Fibroblast of skin of abdomen (primary cell): Measurements from ENCODE around the gene TCF25. TPM values are rescaled to one million over a fixed set of nuclear protein-coding genes. Genes with fewer than 3 reads are reported as not detected.
"Not testable (repeated sequence)": the region's sequence is repeated elsewhere in the genome, so short reads cannot be mapped to it uniquely, and the experiment has no call there.

Experiments
- DNase-seq: peaks from one replicate; pipeline ENCODE4 v3.0.0-alpha.2; 2013
- polyA plus RNA-seq, 2 experiments: library from polyadenylated mRNA; unstranded; fragments of 120-200 nt; gene quantifications; one replicate each; pipeline ENCODE4 v1.2.1, GENCODE V29; 2013; ENCODE audit not compliant: insufficient read length in 2 of 2

Gene TCF25, protein sequence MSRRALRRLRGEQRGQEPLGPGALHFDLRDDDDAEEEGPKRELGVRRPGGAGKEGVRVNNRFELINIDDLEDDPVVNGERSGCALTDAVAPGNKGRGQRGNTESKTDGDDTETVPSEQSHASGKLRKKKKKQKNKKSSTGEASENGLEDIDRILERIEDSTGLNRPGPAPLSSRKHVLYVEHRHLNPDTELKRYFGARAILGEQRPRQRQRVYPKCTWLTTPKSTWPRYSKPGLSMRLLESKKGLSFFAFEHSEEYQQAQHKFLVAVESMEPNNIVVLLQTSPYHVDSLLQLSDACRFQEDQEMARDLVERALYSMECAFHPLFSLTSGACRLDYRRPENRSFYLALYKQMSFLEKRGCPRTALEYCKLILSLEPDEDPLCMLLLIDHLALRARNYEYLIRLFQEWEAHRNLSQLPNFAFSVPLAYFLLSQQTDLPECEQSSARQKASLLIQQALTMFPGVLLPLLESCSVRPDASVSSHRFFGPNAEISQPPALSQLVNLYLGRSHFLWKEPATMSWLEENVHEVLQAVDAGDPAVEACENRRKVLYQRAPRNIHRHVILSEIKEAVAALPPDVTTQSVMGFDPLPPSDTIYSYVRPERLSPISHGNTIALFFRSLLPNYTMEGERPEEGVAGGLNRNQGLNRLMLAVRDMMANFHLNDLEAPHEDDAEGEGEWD
- polyA plus RNA-seq (2013, experiment 1 of 2; ENCODE audit: insufficient read length), result 153 TPM
- polyA plus RNA-seq (2013, experiment 2 of 2; ENCODE audit: insufficient read length), result 149 TPM

DNA sequence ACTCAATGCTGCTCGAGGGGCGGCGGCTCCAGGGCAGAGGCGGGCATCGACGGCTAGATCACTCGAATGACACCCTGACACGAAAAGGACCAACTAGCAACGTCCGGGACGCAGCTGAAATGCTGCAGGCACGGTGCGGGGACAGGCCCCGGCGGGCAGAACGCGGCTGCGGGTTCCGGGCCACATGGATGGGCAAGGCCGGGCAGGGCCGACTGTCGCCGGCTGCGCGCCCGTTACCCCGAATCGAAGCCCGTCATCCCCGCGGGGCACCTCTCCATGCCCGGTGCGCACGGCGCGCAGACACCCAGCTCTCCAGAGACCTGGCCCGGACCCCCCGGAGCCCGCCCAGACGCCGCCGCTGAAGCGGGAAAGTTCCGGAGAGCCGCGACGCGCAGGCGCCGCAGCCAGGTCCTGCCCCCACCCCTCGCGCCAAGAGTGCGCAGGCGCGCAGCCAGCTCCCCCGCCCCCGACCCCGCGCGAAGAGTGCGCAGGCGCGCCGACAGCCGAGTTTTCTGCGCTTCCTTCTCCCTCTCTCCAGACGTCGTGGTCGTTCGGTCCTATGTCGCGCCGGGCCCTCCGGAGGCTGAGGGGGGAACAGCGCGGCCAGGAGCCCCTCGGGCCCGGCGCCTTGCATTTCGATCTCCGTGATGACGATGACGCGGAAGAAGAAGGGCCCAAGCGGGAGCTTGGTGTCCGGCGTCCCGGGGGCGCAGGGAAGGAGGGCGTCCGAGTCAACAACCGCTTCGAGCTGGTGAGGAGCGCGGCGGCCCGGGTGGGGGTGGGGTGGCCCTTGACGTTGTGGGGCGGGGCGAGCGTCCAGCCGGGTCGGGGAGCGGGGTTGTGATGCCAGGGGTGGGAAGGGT, at the start of gene TCF25:
Gene TCF25, plus strand, starts transcription at position 484 of the 863 bp plus-strand sequence. Its CDS starts 76 bp downstream, at position 560.
- peak; percentile 87 for DNase-seq

DNA sequence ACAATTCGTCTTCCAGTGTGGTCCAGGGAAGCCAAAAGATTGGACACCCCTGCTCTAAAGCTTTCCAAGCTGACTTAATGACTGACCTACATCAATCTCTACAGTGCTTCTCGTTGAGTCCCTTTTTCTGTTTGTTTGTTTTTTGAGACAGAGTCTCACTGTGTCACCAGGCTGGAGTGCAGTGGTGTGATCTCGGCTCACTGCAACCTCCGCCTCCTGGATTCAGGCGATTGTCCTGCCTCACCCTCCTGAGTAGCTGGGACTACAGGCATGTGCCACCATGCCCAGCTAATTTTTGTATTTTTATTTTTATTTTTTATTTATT, 49.6 kb upstream of the TCF25 start:
- DNase-seq, result not testable (repeated sequence)

DNA sequence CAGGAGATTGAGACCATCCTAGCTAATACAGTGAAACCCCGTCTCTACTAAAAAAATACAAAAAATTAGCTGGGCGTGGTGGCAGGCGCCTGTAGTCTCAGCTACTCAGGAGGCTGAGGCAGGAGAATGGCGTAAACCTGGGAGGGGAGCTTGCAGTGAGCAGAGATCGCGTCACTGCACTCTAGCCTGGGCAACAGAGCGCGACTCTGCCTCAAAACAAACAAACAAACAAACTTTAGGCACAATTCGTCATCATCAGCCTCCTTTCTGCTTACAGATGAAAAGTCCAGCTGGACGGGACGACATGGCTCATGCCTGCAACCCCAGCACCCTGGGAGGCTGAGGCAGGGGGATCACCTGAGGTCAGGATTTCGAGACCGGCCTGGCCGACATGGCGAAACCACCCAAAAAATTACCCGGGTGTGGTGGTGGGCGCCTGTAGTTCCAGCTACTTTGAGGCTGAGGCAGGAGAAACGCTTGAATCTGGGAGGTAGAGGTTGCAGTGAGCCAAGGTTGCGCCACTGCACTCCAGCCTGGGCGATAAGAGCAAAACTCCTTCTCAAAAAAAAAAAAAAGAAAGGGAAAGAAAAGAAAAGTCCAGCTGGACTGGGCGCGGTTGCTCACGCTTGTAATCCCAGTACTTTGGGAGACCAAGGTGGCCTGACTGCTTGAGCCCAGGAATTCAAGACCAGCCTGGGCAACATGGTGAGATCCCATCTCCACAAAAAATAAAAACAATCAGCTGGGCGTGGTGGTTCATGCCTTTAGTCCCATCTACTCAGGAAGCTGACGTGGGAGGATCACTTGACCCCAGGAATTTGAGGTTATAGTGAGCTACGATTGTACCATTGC, 46.6 kb upstream of the TCF25 start:
- no peak for DNase-seq

DNA sequence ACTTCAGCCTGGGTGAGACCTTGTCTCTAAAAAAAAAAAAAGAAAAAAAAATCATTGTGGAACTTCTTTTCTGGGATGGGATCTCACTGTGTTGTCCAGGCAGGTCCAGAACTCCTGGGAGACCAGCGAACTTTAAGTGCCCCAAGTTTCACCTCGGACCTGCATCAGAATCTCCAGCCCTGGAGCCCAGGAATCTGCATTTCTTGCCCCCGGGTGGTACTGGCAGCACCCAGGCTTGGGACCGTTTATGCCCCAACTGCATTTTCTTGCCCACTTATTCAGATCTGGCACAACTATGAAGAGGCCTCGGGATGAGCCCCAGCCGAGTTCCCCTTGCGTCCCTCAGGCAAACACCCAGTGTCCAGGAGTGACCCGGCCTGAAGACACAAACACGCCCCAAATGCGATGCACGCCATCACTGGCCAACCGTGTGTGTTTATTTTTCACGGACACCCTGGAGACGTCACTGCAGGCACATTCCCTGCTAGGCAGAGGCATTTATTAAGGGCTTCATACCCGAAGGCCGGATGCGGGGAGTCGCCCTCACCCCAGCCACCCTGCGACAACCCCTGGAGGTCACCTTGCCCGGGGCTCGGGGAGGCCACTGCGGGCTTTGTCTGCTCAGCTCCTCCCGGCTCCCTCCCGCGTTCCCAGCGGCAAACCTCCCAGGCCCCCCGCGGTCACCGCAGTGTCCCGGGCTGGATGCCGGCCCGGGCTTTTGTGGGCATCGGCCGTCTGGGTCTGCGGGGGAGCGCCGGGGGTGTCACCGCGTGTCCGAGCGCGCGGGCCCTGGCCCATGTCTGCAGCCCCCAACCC, 45.8 kb upstream of the TCF25 start:
- peak; percentile 13 for DNase-seq

DNA sequence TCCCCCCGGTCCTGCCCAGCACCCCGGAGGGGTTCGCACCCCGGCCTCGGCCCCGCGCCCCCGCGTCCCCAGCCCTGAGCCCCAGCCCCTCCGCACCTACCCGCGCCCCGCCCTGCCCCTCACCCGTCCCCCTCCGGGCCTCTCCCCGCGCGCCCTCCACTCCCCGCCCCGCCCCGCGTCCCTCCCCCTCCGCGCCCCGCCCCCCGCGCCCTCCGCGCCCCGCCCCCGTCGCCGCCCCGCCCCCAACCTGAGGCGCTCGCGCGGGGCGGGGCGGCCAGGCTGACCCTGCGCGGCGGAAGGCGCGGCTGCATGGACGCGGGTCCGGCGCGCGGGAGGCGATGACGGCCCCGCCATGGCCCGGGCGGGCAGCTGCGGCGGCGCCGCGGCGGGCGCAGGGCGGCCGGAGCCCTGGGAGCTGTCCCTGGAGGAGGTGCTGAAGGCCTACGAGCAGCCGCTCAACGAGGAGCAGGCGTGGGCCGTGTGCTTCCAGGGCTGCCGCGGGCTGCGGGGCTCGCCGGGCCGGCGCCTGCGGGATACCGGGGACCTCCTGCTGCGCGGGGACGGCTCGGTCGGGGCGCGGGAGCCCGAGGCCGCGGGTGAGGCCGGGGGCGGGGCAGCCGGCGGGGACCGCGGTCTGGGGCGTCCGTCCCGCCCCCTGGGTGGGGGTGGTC, 45.1 kb upstream of the TCF25 start, which contains the start of gene SPIRE2:
Gene SPIRE2, plus strand, starts transcription at position 277 of the 671 bp plus-strand sequence. Its CDS starts 76 bp downstream, at position 353.
- peak; percentile 73 for DNase-seq

DNA sequence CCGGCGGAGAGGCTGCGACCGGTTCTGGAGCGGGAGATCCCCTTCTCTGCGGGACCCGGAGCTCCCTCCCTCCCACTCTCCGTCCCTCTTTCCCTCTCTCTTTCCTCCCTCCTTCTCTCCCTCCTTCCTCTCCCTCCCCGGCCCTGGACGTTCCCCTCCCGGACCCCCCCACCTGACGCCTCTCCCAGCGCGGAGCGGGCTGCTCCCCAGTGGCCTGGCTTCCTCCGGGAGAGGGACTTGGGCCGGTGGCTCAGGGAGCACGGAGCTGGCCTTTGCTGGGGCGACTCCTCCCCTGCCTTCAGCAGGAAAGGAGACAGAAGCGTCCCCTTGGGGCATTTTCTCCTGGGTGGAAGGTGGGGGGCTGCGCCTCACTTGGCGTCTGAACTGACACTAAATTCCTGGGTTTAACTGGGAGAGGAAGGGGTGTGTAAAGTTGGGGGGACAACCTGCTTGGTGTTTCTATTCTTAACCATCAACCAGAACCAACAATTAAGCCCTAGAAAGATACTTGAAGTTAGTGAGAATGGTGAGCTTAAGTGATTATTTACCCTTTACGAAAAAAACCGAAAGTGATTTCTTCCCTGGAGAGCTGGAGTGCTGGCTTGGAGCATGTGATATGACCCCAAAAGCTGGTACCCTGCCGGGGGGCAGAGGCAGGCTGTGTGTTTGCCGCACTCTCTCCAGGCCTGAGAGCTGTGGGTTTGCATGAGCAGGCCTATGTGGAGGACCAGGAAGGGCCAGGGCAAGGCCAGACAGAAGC, 44.3 kb upstream of the TCF25 start:
- no peak for DNase-seq

DNA sequence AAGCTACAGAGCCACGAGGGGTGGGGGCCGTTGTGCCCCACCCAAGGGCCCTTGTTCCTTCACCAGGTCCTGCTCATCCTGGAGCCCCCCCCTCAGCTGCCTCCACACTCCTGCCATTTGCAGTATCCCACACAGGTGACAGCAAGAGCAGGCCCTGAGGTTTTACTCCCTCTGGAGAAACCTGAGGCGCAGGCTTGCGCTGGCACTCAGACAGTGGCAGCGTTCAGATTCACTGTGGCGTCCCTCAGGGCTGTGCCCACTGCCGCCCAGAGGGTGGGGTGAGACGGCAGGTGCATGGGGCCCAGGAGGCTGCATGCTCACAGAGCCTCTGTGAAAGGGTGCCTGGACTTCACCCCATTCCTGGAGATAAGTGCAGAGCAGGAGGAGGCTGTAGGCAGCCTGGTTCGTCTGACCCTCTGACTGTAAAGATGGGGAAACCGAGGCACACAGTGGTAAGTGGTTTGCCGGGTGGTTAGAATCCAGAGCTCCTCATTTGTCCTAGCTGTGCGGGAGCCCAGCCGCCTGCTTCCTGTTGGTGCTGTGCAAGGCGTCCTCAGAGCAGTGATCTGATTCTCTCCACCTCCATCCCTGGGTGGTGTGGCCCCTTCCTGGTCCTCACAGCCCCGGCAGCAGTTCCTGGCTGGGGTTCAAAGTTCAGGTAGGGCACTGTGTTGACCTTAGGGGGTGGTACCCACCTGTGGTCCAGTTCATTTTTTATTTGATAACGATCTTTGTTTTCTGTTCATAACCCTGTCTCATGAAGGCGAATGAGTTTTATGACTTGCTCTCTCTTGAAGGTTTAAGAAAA, 43.6 kb upstream of the TCF25 start:
- DNase-seq, result no peak

DNA sequence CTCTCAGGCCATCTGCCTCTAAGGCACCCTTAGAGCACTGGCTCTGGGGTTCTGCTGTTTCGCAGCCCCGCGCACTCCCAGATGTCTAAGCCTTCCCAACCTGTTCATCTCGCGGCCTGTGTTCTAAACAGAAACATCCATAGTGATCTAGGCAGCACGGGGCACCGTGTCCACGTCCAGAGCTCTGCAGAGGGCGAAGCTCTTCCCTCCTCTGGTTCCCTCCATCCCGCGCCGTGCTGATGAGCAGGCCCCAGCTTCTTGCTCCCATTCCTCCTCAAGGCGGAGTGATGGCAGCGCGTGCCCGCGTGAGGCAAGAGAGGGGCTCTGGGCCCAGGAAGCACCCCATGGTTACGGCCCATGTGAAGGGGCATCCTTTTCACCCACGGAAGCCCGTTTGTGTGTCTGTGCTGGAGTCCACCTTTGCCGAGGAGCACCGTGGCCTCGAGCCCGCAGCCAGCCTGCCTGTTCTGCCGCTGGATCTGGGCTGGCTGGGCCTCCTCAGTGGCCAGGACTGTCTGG, 41.5 kb upstream of the TCF25 start:
- no peak for DNase-seq

DNA sequence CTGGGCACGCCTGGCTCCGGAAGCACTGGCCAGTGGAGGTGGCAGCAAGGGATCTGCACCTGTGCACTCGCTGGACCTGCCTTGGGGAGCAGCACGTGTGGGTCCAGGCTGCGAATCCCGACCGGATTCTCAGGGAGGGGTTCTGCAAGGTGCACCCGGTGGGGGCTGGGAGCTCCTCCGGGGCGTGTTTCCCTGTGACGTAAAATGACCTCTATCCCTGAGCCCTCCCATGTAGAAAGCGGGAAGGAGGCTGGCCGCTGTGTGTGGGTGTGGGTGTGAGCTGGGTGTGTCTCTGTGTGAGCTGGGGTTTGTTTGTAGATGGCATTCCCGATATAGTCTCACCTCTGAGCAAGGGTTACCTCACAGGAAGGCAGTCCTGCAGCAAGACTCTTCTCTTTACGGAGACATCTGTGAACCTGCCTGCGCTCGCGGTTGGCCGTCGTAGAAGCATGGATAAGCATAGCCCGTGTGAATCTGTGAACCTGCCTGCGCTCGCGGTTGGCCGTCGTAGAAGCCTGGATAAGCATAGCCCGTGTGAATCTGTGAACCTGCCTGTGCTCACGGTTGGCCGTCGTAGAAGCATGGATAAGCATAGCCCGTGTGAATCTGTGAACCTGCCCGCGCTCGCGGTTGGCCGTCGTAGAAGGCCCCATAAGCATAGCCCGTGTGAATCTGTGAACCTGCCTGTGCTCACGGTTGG, 39.6 kb upstream of the TCF25 start:
- DNase-seq, result not testable (repeated sequence)

DNA sequence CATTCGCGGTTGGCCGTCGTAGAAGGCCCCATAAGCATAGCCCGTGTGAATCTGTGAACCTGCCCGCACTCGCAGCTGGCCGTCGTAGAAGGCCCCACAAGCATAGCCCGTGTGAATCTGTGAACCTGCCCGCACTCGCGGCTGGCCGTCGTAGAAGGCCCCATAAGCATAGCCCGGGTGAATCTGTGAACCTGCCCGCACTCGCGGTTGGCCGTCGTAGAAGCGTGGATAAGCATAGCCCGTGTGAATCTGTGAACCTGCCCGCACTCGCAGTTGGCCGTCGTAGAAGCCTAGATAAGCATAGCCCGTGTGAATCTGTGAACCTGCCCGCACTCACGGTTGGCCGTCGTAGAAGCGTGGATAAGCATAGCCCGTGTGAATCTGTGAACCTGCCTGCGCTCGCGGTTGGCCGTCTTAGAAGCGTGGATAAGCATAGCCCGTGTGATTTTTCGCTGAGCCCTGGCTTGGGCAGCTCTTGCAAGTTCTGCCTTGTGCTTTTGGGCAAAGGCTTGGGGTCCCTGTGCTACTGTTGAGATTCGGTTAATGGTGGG, 38.5 kb upstream of the TCF25 start:
- not testable (repeated sequence) for DNase-seq

DNA sequence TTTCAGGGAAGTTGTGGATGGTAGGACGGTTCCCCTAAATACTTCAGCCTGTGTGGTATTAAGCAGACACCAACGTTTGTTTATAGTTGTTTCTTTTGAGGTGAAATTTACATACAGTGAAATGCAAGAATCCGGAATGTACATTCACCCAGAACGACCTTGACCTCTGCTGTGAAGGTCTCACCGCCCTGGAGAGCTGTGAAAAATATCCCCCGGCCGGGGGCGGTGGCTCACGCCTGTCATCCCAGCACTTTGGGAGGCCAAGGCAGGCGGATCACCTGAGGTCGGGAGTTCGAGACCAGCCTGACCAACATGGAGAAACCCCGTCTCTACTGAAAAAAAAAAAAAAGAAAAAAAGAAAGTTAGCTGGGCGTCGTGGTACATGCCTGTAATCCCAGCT, 36.9 kb upstream of the TCF25 start:
- DNase-seq, result not testable (repeated sequence)

DNA sequence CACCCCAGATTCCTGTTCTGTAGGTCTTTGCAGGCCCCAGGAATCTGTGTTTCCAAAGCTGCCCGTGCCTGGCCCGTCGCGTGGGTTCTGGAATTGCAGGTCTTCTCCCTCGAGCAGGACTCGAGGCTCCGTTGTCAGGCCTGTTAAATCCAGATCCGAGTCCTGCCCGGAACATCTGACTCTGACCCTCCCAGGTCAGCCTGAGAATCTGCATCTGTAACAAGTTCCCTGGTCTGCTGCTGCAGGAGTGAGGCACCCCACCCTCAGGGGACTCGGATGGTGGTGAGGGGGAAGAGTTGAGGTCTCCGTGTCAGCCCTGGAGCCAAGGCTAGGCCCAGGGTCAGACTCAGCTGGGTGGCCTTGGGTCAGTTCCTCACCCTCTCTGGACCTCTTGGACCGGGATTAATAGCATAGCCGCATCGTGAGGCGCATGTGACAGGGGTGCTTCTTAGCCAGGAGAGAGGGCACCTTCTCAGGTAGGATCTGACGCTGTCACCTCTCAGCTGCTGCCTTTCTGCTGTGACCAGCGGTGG, 36.3 kb upstream of the TCF25 start:
- no peak for DNase-seq

DNA sequence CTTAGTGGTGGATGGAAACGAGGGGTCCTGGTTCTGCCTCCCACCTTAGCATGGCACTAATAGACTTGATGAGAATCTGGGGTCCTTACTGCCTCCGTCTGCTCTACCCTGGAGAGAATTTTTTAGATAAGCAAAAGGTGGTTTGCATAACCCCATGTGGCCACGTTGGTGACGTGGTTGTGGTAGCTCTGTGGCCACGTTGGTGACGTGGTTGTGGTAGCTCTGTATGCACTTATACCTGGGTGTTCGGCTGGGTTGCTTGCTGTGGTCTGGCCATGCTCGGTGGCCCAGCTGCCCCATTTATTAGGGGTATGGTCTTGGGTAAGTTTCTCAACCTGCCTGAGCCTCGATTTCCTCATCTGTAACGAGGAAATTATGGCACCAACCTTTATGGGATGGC, 32.1 kb upstream of the TCF25 start:
- no peak for DNase-seq

DNA sequence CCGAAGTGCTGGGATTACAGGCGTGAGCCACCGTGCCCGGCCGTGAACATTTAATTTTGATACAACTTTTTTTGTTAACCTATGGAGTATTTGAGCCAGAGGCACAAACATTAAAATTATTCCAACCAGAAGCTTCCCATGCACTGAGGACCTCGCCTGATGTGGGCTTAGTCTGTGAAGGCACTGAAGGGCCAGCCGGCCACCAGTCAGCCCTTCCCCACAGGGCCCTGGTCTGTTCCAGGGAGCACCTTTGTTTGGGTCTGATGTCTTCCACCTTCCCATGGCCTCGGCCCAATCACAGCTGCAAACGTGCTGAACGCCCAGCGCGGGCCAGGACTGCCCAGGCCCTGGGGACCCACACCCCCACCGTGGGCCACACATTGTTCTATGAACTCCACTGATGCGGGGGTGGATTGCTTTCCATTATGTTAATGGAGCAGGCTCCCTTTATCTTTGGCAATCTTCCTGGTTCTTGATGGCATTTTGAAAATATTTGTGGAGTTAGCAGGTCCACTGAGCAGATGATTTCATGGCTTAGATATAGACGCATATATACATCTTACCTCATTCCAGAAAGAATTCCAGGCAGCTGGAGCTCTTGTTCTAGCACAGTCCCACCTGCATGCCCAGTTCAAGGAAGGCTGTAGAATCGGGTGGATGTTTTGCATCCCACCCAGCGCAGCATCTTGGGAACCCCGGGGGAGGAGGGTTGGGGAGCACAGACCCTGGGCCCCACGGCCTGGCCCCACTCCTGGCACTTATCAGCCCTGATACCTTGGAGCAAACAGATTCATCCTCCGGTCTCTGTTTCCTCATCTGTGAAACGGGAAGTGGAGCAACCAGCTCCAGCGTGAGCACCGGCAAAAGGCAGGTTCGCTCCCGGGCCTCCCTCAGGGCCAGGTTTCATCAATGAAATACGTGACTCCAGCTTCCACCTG, 30.7 kb upstream of the TCF25 start:
- DNase-seq, result peak; percentile 87

DNA sequence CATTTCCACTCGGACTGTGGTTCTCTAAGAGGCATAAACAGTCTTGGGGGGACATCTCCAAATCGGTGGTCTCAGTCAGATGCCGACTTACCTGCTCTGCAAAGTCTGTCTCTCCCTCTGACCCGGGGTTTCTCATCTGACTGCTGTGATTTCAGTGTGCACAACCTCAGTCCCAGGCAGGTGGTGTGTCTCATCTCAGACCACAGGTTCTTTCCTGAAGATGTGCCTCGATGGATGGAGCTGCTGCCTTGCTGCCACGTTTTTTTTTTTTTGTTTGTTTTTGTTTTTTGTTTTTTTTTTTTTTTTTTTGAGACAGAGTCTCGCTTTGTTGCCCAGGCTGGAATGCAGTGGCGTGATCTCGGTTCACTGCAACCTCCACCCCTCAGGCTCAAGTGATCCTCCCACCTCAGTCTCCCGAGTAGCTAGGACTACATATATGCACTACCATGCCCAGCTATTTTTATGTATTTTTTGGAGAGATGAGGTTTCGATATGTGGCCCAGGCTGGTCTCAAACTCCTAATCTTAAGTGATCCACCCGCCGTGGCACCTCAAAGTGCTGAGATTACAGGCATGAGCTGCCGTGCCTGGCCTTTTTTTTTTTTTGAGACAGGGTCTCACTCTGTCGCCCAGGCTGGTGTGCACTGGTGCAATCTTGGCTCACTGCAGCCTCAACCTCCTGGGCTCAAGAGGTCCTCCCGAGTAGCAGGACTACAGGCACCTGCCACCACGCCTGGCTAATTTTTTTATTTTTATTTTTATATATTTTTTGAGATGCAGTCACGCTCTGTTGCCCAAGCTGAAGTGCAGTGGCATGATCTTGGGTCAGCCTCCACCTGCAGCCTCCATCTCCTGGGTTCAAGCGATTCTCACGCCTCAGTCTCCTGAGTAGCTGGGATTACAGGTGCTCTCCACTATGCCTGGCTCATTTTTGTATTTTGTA, 29.7 kb upstream of the TCF25 start:
- no peak for DNase-seq
